H1 (cell line): ENCODE results near the gene DGUOK. TPM values are rescaled to one million over a fixed set of nuclear protein-coding genes. Genes with fewer than 3 reads are reported as not detected.

ENCODE experiments used
- polyA plus RNA-seq, 7 experiments: library from polyadenylated mRNA; depleted of rRNA in 3 of 7; stranded (reverse) in 5 of 7; unstranded in 2 of 7; fragments of >200 nt in 5 of 7; fragments of 200-250 nt in 2 of 7; gene quantifications; 1 replicate in 5 of 7; 2 replicates in 1 of 7; 4 replicates in 1 of 7; pipeline versions ENCODE4 v1.2.1 to v1.2.3, GENCODE V29; 2011 to 2013; ENCODE audit warnings: missing spikeins in 2 of 7, mixed read lengths in 2 of 7
- total RNA-seq: library from RNA; stranded (reverse); fragmentation: NEBNext Ultra II Directional; extraction: Animal tissue kit (Norgen Biotek cat#: 25700); gene quantifications from 2 replicates; pipeline ENCODE4 v1.2.1, GENCODE V29; 2021
- TF ChIP-seq, protein P1 (sequence below): IDR thresholded peaks from 2 replicates; pipeline ENCODE4 v1.6.1; 2012; ENCODE audit warnings: low read length, inconsistent platforms

The DGUOK gene
- total and polyA plus RNA-seq, 2 of the 8 experiments (the other 6 are each of a cell fraction or from before 2014, with no cell fraction given) = 110 to 168 TPM

GRCh38 chr2:74000666-74001065 lies 74.0 kb downstream of the DGUOK start (continued):
- TF ChIP-seq, protein P1, sequence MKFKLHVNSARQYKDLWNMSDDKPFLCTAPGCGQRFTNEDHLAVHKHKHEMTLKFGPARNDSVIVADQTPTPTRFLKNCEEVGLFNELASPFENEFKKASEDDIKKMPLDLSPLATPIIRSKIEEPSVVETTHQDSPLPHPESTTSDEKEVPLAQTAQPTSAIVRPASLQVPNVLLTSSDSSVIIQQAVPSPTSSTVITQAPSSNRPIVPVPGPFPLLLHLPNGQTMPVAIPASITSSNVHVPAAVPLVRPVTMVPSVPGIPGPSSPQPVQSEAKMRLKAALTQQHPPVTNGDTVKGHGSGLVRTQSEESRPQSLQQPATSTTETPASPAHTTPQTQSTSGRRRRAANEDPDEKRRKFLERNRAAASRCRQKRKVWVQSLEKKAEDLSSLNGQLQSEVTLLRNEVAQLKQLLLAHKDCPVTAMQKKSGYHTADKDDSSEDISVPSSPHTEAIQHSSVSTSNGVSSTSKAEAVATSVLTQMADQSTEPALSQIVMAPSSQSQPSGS = no peak
